Measurements from ENCODE around the gene RABAC1. TPM values are rescaled to one million over a fixed set of nuclear protein-coding genes. Genes with fewer than 3 reads are reported as not detected.

The RABAC1 gene
- total RNA-seq, 1 experiment from 2014 or later, result 66.3 TPM

DNA sequence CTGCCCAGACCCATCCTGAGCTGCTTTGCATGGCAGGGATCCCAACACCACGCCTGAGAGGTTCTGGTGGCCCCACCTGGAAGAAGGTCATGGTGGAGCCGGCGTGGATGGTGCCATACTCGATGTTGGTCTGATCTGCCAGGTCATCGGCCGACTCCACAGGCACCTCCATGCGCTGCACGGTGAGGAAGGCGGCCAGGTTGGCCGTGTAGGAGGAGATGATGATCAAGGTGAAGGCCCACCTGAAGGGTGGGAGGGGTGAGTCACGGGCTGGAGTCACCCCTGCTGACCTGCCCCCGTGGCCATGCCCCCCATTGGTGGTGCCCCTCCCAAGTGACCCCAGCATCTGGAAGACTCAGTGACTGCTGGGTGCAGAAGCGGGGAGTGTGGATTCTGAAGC lies 47.4 kb upstream of the RABAC1 start:
- H3K4me1 ChIP-seq (ENCODE audit: control insufficient read depth in 1 of 2, insufficient read depth in 2 of 2, low read length in 2 of 2), result no peaks in the 10 kb centered on the region
- 0 out of 2 replicates have a peak, but pooled peaks cover 4% of the 10 kb centered on the region for H3K27me3 ChIP-seq (ENCODE audit: insufficient read depth, low read length)
- H3K36me3 ChIP-seq (ENCODE audit: control insufficient read depth in 1 of 2, insufficient read depth in 2 of 2, low read length in 2 of 2), result no peaks in the 10 kb centered on the region
- H3K9me2 ChIP-seq (ENCODE audit: insufficient read depth), result no peaks in the 10 kb centered on the region
- TF ChIP-seq SP1 (IDR thresholded peaks at IDR 0.05; ENCODE audit: low read depth) (no peak), SIN3A (IDR thresholded peaks at IDR 0.05; ENCODE audit: low read depth) (no peak), TCF7L2 (IDR thresholded peaks at IDR 0.05; ENCODE audit: borderline replicate concordance, extremely low read depth, insufficient read depth, insufficient read length) (no peak), JUND (IDR thresholded peaks at IDR 0.05) (no peak), RAD21 (IDR thresholded peaks at IDR 0.05; ENCODE audit: low read depth) (no peak), CBX3 (IDR thresholded peaks at IDR 0.05; ENCODE audit: low read depth) (no peak), EZH2 (IDR thresholded peaks at IDR 0.05) (no peak), CEBPB (IDR thresholded peaks at IDR 0.05; ENCODE audit: low read depth) (no peak), YY1 (IDR thresholded peaks at IDR 0.05; ENCODE audit: extremely low read depth, insufficient replicate concordance, low read depth, low read length) (no peak), POLR2AphosphoS5 (IDR thresholded peaks at IDR 0.05; ENCODE audit: low read depth, low read length) (no peak), EGR1 (IDR thresholded peaks at IDR 0.05; ENCODE audit: low read depth) (no peak), ZFX (IDR thresholded peaks at IDR 0.05) (no peak)
- TF ChIP-seq, protein P1, sequence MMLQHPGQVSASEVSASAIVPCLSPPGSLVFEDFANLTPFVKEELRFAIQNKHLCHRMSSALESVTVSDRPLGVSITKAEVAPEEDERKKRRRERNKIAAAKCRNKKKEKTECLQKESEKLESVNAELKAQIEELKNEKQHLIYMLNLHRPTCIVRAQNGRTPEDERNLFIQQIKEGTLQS (IDR thresholded peaks at IDR 0.05), result no peak
- TF ChIP-seq, protein P2, sequence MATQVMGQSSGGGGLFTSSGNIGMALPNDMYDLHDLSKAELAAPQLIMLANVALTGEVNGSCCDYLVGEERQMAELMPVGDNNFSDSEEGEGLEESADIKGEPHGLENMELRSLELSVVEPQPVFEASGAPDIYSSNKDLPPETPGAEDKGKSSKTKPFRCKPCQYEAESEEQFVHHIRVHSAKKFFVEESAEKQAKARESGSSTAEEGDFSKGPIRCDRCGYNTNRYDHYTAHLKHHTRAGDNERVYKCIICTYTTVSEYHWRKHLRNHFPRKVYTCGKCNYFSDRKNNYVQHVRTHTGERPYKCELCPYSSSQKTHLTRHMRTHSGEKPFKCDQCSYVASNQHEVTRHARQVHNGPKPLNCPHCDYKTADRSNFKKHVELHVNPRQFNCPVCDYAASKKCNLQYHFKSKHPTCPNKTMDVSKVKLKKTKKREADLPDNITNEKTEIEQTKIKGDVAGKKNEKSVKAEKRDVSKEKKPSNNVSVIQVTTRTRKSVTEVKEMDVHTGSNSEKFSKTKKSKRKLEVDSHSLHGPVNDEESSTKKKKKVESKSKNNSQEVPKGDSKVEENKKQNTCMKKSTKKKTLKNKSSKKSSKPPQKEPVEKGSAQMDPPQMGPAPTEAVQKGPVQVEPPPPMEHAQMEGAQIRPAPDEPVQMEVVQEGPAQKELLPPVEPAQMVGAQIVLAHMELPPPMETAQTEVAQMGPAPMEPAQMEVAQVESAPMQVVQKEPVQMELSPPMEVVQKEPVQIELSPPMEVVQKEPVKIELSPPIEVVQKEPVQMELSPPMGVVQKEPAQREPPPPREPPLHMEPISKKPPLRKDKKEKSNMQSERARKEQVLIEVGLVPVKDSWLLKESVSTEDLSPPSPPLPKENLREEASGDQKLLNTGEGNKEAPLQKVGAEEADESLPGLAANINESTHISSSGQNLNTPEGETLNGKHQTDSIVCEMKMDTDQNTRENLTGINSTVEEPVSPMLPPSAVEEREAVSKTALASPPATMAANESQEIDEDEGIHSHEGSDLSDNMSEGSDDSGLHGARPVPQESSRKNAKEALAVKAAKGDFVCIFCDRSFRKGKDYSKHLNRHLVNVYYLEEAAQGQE (IDR thresholded peaks at IDR 0.05; ENCODE audit: low read depth), result no peak
- intact Hi-C loops (cut with micrococcal nuclease), result no loop called here
- no peaks in the 10 kb centered on the region for H3K79me2 ChIP-seq (ENCODE audit: insufficient read depth, low read length)
- no peak overlapping the region for H3K4me3 ChIP-seq (replicated peaks in 1 of 2; ENCODE audit: low read depth in 1 of 2, low read length in 2 of 2)
- ChIA-PET RAD21 (ENCODE audit: low non-redundant PET in 1 of 2, low total read pairs in 2 of 2, uncharacterized antibody in 2 of 2, unreplicated experiment in 2 of 2) (no interaction called here), CTCF (interaction anchor here (2.2 kb wide), 1 partner anchor 22 kb away, joined by 9 read pairs; no protein-coding TSS in a partner anchor), POLR2A (no interaction called here)
- ATAC-seq (no peak), DNase-seq (ENCODE audit: low read depth, low spot score) (no peak)
- no peak overlapping the region for H3K4me2 ChIP-seq (ENCODE audit: low read length)
- no peaks in the 10 kb centered on the region for H3K9me3 ChIP-seq (ENCODE audit: control insufficient read depth in 1 of 2, insufficient read depth in 1 of 2, low read depth in 1 of 2, low read length in 2 of 2)
- H2AFZ ChIP-seq (ENCODE audit: low read depth, low read length, poor library complexity, severe bottlenecking), result no peak overlapping the region
- H3K9ac ChIP-seq (ENCODE audit: low read length), result no peak overlapping the region
- BruUV-seq (replicated peaks), result no TSS peak
- H3K27ac ChIP-seq (ENCODE audit: low read depth, low read length), result no peak overlapping the region
- no peaks in the 10 kb centered on the region for H4K20me1 ChIP-seq (ENCODE audit: insufficient read depth)

Measured in HCT116 (cell line).